Gastroesophageal sphincter (tissue), 4 donors: Measurements from ENCODE around the gene DPYD. TPM values are rescaled to one million over a fixed set of nuclear protein-coding genes. Genes with fewer than 3 reads are reported as not detected.

ENCODE experiments used
- ATAC-seq: fragments of 150-250 bp; one replicate; pipeline ENCODE4 v1.9.1; 2016; ENCODE audit warnings: mild to moderate bottlenecking, moderate library complexity
- H3K27ac ChIP-seq, 4 donors: fragments of 200-600 bp; sonication (generic) in 3 of 4; 1 replicate in 3 of 4; 2 replicates in 1 of 4; pipeline ENCODE4 v1.5.1; 2016 to 2019
- H3K27me3 ChIP-seq: fragments of 200-600 bp; sonication (generic); one replicate; pipeline ENCODE4 v1.5.1; 2019
- H3K36me3 ChIP-seq, 2 donors: fragments of 200-600 bp; sonication (generic); one replicate each; pipeline ENCODE4 v1.5.1; 2019; ENCODE audit warnings: control low read depth in 1 of 2
- H3K4me1 ChIP-seq, 3 donors: fragments of 200-600 bp; sonication (generic); 1 replicate in 2 of 3; 2 replicates in 1 of 3; pipeline ENCODE4 v1.5.1; 2016 to 2019; ENCODE audit warnings: control low read depth in 2 of 3
- H3K4me3 ChIP-seq, 2 donors: fragments of 200-600 bp; sonication (generic); one replicate each; pipeline ENCODE4 v1.5.1; 2019; ENCODE audit warnings: mild to moderate bottlenecking in 1 of 2, moderate library complexity in 1 of 2
- H3K9me3 ChIP-seq, 3 donors: fragments of 200-600 bp; sonication (generic); one replicate each; pipeline ENCODE4 v1.5.1; 2017 to 2019; ENCODE audit warnings: control low read depth in 2 of 3
- EP300 ChIP-seq: sonication (generic); formaldehyde crosslinking; IDR thresholded peaks from one replicate; pipeline ENCODE4 v1.6.1; 2017; ENCODE audit warnings: antibody characterized with exemption, mild to moderate bottlenecking
- POLR2A ChIP-seq, 2 donors: fragments of 450-650 bp; IDR thresholded peaks; one replicate each; pipeline ENCODE4 v1.6.1; 2017; ENCODE audit warnings: antibody characterized with exemption in 2 of 2, mild to moderate bottlenecking in 2 of 2, moderate library complexity in 1 of 2
- POLR2AphosphoS5 ChIP-seq: sonication (generic); formaldehyde crosslinking; IDR thresholded peaks from one replicate; pipeline ENCODE4 v1.6.1; 2017; ENCODE audit warnings: antibody characterized with exemption
- WGBS, 2 donors: methylation state at CpG; one replicate each; pipeline ENCODE4 v1.1.5; 2018; ENCODE audit warnings: low coverage in 1 of 2; 5-methylcytosine and 5-hydroxymethylcytosine counted together
- total RNA-seq, 4 donors: library from RNA; depleted of rRNA; stranded (reverse); fragments of >200 nt; gene quantifications; one replicate each; pipeline ENCODE4 v1.1.0, GENCODE V29; 2016
- TF ChIP-seq, protein P1 (sequence below), 4 experiments: fragments of 200-600 bp in 2 of 4; fragments of 450-650 bp in 2 of 4; sonication (generic) in 1 of 4; IDR thresholded peaks; one replicate each; pipeline ENCODE4 v1.5.1; 2017 to 2019; ENCODE audit warnings: antibody characterized with exemption in 4 of 4, mild to moderate bottlenecking in 2 of 4, moderate library complexity in 2 of 4

The DPYD gene
- total RNA-seq, 4 donors from 2014 or later: 31.2 to 53.0 (median 43.2) TPM

DNA sequence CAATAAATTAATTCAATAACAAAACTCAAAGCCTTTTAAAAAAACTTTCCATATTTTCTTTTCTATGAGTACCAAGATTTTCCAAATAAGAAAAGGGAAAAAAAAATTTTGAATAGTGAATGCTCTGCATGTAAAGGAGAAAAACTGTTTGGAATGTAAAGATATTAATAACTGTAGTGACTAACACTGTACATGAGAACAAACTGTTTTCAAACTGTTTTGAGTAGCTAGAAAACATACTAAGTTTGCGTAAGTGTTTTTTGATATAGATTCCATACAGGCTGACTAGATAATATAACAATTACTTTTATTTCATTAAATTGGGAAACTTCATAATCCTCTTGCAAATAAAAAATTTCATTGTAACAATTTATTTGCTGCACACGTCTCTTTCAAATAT is 150.5 kb downstream of the DPYD start:
- peaks cover 0 to 5% (median 0%) of the 10 kb centered on the region in 3 donors for H3K9me3 ChIP-seq
- no peak for TF ChIP-seq POLR2A (IDR thresholded peaks at IDR 0.05)
- TF ChIP-seq EP300: no peak
- no peak for TF ChIP-seq POLR2AphosphoS5
- TF ChIP-seq, protein P1, sequence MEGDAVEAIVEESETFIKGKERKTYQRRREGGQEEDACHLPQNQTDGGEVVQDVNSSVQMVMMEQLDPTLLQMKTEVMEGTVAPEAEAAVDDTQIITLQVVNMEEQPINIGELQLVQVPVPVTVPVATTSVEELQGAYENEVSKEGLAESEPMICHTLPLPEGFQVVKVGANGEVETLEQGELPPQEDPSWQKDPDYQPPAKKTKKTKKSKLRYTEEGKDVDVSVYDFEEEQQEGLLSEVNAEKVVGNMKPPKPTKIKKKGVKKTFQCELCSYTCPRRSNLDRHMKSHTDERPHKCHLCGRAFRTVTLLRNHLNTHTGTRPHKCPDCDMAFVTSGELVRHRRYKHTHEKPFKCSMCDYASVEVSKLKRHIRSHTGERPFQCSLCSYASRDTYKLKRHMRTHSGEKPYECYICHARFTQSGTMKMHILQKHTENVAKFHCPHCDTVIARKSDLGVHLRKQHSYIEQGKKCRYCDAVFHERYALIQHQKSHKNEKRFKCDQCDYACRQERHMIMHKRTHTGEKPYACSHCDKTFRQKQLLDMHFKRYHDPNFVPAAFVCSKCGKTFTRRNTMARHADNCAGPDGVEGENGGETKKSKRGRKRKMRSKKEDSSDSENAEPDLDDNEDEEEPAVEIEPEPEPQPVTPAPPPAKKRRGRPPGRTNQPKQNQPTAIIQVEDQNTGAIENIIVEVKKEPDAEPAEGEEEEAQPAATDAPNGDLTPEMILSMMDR (IDR thresholded peaks at IDR 0.05): no peak
- no peak for ATAC-seq
- no peaks in the 10 kb centered on the region for H3K4me1 ChIP-seq
- no peaks in the 10 kb centered on the region for H3K27me3 ChIP-seq
- no peak overlapping the region for H3K4me3 ChIP-seq
- 88 to 90% methylated on average over 2 of the region's 2 CpGs for WGBS, 2 donors
- H3K36me3 ChIP-seq: no peaks in the 10 kb centered on the region
- no peak overlapping the region for H3K27ac ChIP-seq

DNA sequence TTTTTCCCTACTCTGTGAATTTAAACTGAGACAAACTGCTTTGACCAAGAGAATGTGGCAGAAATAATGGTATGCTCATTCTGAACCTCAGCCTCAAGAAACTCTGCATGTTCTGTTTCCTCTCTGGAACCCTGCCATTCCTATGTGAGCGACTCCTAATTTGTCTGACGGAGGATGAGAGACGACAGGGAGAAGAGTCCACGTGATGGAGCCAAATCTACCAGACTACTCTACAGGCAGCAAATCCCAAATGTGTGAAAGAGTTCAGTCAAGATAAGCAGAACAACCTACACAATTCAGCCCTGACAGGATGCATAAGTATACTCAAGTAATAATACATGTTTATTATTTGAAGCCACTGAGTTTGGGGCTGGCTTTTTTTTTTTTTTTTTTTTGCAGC is 153.5 kb downstream of the DPYD start:
- WGBS, 2 donors: 23% methylated on average over 3 of the region's 4 CpGs; no CpG with 5 or more reads in 1 of the 2 donors
- Histone ChIP-seq H3K4me1 (no peaks in the 10 kb centered on the region), H3K27me3 (no peaks in the 10 kb centered on the region), H3K36me3 (no peaks in the 10 kb centered on the region), H3K27ac (no peak overlapping the region), H3K9me3 (no peaks in the 10 kb centered on the region), H3K4me3 (no peak overlapping the region)
- TF ChIP-seq POLR2AphosphoS5: no peak
- TF ChIP-seq EP300: no peak
- ATAC-seq: no peak

DNA sequence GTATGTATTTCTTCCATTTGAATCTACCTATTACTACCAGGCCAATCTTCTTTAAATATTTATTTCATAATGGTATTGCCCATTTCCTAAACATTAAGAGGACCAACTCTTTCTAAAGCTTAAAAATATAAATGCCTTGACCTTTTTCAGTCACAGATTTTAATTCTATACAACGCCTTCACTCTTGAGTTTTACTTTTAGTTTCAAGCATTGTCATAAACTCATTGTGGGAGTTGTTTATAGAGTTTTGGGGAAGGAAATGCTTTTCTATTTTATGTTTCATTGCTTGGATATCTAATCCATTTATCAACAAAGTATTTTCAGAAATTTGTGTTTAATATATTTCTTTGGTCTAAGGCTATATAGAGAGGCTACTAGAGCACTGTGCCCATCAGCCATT is 155.8 kb downstream of the DPYD start:
- Histone ChIP-seq H3K4me3 (no peak overlapping the region), H3K9me3 (no peaks in the 10 kb centered on the region), H3K4me1 (no peaks in the 10 kb centered on the region), H3K36me3 (no peaks in the 10 kb centered on the region), H3K27ac (no peak overlapping the region), H3K27me3 (no peaks in the 10 kb centered on the region)
- 82 to 89% methylated on average over 1 of the region's 1 CpG for WGBS, 2 donors
- TF ChIP-seq, protein P1 (IDR thresholded peaks at IDR 0.05): no peak
- TF ChIP-seq EP300 (no peak), POLR2AphosphoS5 (no peak), POLR2A (IDR thresholded peaks at IDR 0.05) (no peak)
- no peak for ATAC-seq

DNA sequence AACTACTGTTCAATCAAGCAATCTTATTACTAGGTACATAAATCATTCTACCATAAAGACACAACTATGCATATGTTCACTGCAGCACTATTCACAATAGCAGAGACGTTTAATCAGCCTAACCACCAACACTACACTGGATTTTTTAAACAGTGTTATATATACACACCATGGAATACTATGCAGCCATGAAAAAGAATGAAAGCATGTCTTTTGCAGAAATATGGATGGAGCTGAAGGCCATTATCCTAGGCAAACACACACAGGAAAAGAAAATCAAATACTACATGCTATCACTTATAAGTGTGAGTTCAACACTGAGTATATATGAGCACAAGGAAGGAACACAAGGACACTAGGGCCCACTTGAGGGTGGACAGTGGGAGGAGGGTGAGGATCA is 159.2 kb downstream of the DPYD start:
- H3K36me3 ChIP-seq: no peaks in the 10 kb centered on the region
- ATAC-seq: no peak
- no peak overlapping the region for H3K27ac ChIP-seq
- no peak overlapping the region for H3K4me3 ChIP-seq
- peaks cover 6 to 10% (median 7%) of the 10 kb centered on the region in 3 donors for H3K4me1 ChIP-seq
- H3K27me3 ChIP-seq: no peaks in the 10 kb centered on the region
- no peaks in the 10 kb centered on the region for H3K9me3 ChIP-seq
- TF ChIP-seq EP300: no peak
- no peak for TF ChIP-seq POLR2A (IDR thresholded peaks at IDR 0.05)
- TF ChIP-seq, protein P1 (IDR thresholded peaks at IDR 0.05): no peak
- TF ChIP-seq POLR2AphosphoS5: no peak
- WGBS, 2 donors: 90 to 100% methylated on average over 1 of the region's 1 CpG

DNA sequence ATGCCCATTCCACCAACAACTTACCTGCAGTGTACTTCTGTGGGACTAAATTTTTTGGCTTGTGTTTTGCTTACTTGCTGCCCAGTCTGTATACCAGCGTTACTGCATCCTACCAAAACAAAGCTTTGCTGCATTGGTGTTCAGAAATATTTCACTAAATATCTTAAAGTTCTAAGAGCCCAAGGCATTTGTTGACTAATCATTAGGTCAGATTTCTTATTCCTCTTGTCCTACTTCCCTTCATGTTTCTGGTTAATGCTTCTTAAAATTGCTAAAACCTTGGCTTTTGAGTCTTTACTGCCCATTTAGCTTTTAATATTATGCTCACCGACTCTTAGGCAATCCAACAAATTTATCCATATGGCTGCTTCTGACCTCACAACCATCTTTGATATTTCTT is 161.8 kb downstream of the DPYD start:
- H3K9me3 ChIP-seq: no peaks in the 10 kb centered on the region
- H3K4me3 ChIP-seq: no peak overlapping the region
- H3K36me3 ChIP-seq: no peaks in the 10 kb centered on the region
- no peak for ATAC-seq
- H3K4me1 ChIP-seq: peaks cover 6 to 10% (median 7%) of the 10 kb centered on the region in 3 donors
- TF ChIP-seq POLR2A (IDR thresholded peaks at IDR 0.05) (no peak), POLR2AphosphoS5 (no peak), EP300 (no peak)
- TF ChIP-seq, protein P1 (IDR thresholded peaks at IDR 0.05): no peak
- 61 to 66% methylated on average over 1 to 2 of the region's 2 CpGs for WGBS, 2 donors
- H3K27me3 ChIP-seq: no peaks in the 10 kb centered on the region
- no peak overlapping the region for H3K27ac ChIP-seq
